PC-9 (cell line): Measurements from ENCODE around the gene EIF3B.

Experiments
- EZH2 ChIP-seq: fragments of 200-600 bp; sonication (generic); IDR thresholded peaks from 2 replicates; pipeline ENCODE4 v1.8.0; 2017; ENCODE audit warnings: antibody characterized with exemption, low read depth
- TF ChIP-seq, protein P1 (sequence below): fragments of 200-600 bp; sonication (generic); conservative IDR thresholded peaks from 2 replicates; pipeline ENCODE4 v1.6.1; 2017; ENCODE audit warnings: mixed run types, antibody characterized with exemption, mild to moderate bottlenecking, moderate library complexity

DNA sequence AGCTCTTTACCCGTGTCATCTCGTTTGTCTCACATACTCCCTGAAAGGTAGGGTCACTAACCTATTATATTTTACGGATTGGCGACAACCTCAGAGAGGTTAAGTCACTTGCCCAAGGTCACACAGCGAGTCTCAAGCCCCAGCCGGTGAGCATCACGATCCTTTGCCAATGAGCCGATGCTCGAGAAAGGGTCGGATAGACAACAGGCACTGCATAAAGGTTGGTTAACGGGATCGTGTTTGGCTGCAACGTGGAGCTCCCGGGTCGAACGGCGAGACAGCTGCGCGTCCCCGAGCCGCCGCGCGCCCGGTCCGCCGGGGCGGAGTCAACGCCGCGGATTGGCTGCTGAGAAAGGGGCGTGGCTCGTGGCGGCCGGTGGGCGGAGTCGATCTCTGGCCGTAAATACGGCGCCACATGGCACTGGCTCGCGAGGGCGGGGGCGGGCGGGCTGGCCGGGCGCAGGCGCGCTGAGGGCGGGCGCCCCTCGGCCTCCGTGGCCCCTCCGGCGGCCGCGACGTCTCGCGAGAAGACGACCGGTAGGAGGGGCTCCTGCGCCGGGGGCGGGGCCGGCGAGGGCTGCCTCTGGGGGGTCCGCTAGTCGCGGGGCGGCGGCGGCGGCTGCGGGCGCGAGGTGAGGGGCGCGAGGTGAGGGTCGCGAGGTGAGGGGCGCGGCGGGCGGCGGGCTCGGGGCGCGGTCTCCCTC lies 48.5 kb downstream of the EIF3B start, which contains the start of gene CHST12:
- TF ChIP-seq EZH2 = no peak
- TF ChIP-seq, protein P1, sequence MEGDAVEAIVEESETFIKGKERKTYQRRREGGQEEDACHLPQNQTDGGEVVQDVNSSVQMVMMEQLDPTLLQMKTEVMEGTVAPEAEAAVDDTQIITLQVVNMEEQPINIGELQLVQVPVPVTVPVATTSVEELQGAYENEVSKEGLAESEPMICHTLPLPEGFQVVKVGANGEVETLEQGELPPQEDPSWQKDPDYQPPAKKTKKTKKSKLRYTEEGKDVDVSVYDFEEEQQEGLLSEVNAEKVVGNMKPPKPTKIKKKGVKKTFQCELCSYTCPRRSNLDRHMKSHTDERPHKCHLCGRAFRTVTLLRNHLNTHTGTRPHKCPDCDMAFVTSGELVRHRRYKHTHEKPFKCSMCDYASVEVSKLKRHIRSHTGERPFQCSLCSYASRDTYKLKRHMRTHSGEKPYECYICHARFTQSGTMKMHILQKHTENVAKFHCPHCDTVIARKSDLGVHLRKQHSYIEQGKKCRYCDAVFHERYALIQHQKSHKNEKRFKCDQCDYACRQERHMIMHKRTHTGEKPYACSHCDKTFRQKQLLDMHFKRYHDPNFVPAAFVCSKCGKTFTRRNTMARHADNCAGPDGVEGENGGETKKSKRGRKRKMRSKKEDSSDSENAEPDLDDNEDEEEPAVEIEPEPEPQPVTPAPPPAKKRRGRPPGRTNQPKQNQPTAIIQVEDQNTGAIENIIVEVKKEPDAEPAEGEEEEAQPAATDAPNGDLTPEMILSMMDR = no peak
